Fibroblast of the conjunctiva (primary cell): ENCODE results near the gene CHN2.

ENCODE experiments used
- DNase-seq: peaks from one replicate; pipeline ENCODE4 v3.0.0-alpha.2; 2010; ENCODE audit warnings: low read depth

The CHN2 gene

GRCh38 chr7:29335188-29336083 lies 140.9 kb downstream of the CHN2 start:
- no peak for DNase-seq

DNA sequence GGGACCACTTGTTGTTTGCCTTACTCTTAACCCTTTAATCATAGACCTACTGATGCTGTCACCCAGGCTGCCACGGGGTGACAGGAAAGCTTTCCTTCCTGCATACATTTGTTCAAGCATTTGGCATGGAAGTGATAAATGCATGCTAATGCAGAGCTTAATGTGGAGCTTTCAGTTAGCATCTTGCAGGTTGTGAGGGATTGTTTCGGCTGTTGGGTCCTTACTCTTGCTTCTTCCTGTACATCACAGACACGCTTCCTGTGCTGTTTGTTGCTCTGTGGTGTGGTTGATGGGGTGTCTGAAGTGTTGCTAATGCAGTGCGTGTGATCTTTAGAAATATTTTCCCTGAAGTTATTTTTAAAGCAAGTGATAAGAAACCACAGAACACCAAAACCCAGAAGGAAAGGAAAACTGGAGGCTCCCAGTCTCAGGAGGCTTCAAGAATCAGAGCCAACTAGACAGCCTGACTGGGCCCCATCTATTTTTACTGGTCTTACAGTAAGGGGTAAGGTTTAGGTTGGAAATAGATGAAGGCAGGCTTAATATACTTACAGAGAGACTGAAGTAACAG lies 143.1 kb downstream of the CHN2 start:
- no peak for DNase-seq

DNA sequence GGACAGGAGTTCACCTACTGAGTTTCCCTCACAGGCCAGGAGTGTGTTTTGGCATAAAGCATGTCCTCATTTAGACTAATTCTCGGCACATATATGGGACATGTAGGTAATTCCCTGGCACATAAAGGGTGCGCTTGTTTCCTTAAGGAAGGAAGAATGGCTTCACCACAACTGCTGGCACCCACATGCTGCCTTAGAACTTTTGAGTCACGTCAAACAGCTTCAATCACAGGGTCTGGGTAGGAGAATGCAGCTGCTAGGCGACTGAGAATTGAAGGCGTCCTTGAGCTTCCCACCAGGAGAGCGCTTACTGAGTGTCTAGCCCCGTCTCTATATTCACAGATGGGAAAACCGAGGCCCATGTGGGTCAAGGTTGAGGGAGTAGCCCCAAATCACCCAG lies 146.1 kb downstream of the CHN2 start:
- DNase-seq = no peak

- DNase-seq = no peak
Measured at GRCh38 chr7:29341156-29341555, 146.6 kb downstream of the CHN2 start.

DNA sequence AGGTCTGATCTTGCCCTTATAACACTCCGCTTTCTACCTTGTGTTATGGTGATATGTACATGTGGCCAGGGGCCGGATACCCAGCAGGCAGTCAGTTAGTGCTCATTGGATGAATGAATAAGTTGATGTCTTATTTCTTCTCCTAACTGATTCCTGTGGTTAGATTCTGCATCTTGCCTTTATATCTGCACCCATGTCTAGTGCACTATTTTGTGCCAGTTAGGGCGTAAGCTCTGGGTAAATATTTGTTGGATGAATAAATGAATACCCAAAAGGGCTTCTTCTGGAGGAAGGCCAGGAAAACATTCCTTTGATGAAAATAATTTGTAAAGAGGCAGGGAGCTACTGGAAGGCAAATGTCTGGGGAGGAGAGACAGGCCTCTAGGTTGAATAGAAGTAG lies 148.2 kb downstream of the CHN2 start:
- DNase-seq = no peak

DNA sequence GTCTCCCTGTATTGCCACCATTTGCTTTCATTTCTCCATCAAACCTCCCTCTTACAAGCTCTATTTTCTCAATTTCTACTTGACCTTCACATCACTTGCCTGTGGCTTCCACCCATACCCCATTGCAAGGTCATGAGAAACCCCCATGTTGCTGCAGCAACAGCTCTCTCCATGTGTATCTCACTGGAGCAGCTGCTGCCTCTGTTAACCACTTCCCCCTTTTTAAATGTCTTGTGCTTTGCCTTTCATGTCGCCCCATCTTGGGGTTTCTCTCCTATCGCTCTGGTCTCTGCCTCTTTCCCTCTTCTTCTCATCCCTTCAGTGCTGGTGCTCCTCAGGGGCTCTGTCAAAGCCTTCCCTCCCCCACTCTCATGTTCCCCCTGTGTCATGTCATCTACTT lies 148.8 kb downstream of the CHN2 start:
- DNase-seq = no peak

DNA sequence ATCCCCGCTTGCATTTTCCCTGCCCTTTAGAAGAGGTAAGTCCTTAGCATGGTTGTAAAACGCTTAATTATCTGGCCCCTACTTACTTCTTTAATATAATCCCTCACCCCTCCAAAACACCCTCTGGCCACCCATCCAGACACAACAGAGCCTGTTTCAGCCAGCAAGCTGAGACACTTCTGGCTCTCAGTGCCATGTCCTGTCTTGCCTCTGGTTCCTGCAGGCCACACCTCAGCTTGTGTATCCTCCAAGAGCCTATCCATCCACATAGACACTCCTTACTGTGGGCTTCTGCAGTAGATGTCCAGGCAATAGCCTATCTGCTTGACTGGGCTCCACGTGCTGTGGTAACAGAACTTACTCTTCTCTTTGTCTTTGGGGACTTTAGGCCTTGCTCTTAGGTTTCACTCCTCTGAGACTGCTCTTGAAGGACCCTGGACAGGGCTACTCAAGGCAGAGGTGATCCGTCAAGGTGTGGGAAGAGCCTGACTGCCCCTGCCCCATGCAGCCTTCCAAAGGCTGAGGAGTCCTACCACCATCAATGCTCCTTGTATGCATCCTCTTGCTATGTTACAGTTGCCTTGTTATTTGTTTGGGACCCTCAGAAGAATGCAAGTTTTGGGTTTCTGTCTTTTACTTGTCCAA lies 149.9 kb downstream of the CHN2 start:
- DNase-seq = no peak

DNA sequence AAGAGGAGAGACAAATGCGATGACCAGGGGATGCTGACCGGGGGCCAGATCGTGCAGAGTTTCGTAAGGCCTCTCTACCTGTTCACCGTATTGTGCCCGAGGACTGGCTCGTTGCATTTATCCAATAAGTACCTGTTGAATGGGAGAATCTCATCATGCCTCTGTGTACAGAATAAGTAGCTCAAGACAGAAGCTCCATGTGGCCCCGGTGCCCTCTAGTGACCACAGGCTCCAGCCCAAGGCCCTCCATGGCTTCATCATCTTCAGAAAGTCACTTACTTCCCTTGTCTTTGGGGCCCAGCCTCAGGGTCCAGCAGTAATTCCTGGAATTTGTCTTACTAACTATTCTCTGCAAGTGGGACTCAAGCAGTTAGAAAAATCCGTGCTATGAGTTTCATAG lies 151.0 kb downstream of the CHN2 start:
- no peak for DNase-seq

DNA sequence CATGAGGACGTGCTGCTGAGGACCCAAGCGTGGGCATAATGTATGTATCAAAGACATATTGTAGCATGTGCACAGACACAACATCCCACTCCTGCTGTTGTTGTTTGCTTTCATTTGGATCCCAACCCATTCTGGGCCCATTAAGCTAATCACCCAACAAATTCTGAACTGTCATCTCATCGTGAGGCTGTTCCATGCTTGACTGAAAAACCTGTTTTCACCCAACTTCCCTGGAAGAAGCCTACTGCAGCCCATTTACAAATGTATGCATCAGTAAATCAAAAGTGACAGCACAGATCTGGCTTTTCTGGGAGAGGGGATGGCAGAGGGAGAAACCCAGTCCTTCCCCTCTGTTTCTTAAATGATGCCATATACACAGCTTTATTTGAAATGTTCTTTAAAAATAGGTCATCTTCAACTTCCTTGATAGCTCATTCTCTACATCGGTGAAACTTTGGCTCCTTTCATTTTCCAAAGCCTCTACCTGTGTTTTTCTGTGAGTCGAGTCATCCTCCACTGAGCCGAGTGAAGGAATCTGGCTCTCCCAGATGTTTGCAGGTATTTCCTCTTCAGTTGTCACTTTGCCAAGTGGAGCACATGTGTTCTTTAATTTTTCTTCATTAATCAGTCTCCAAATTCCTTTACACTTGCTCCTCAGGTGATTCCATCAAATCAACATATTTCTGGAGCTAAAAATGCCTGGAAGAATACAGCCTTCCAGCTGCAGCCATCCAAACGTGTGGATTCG lies 151.8 kb downstream of the CHN2 start:
- DNase-seq = no peak

- no peak for DNase-seq
Measured at GRCh38 chr7:29349362-29349761, 154.8 kb downstream of the CHN2 start.

GRCh38 chr7:29350351-29350750 lies 155.8 kb downstream of the CHN2 start:
- no peak for DNase-seq

DNA sequence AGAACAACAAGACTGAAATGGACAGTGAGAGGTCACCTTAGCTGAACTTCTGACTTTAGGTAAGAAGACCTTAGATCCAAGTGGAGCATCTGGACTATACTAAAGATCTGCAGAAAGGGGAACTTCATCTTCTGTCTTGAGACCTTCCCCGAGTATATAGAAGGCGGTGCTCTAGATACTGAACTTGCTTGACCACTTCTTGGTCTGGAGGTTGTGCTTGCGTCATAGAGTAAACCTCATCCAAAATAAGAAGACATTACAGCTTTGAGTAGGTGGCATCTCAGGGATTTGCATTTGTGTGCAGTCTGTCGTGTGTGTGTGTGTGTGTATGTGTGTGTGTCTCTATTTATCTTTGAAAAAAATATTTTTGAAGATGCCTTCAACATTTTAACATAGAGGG lies 157.5 kb downstream of the CHN2 start:
- no peak for DNase-seq

GRCh38 chr7:29353810-29354209 lies 159.2 kb downstream of the CHN2 start:
- no peak for DNase-seq

DNA sequence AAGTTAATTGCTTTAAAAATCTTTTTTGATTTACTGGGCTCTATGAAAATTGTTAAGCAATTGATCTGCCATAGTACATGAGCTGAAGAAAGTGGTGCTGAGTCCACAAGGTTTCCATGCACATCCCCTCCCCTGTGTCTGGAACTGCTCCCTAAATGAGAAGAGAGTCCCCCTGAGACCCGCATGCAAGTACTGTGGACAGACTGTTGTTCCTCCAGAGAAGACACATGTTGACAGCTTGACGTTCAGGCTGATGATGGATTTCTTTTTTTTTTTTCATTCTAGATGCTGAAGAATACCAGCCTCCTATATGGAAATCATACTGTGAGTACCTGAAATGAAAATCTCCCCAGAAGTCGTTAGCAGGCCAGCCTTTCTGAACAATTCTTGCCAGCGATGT lies 159.8 kb downstream of the CHN2 start:
- no peak for DNase-seq

GRCh38 chr7:29355388-29355787 lies 160.8 kb downstream of the CHN2 start:
- no peak for DNase-seq

DNA sequence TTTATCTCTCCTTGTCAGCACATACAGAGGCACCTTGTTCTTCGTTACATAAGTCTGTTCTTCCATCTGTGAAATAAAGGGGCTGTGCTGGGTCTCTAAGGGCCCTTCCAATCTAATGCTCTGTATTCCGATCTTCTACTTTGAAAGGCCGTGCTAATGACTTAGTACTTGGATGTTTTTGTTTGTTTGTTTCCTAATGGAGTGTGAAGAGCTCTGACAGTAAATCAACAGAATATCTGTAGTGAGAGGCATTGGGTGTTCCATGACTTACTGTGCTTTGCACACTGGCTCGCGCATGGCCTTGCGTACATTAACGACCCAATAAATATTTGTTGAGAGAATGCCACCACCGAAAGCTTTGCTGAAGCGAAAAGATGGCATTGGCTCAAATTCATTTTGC lies 162.1 kb downstream of the CHN2 start:
- no peak for DNase-seq

DNA sequence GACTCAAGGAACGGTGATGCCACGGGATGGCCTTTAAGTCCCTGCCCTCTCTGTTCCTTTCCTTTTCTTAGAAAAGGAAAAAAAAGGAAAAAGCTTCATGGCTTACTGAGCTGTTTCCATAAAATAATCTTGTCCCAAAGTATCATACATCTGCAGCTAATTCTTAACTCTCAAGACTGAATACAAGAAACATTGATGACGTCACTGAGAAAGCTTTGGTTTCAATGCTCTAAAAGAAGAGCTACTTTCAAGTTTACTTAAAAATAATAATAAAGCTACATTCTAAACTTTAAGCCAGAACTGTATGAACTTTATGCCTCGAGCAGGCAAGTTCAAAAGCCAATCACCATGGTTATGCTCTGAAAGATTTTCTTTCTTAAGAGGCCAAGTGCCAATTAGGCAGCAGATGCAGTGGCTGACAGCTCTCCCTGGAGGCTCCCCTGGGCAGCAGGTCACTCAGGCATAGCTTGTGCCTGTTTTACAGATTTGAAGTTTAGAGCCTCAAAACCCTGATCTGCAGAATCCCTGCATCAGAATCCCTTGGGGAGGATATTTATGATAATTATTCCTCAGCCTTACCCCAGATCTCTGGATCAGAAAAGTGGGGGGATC lies 165.0 kb downstream of the CHN2 start:
- DNase-seq = no peak

DNA sequence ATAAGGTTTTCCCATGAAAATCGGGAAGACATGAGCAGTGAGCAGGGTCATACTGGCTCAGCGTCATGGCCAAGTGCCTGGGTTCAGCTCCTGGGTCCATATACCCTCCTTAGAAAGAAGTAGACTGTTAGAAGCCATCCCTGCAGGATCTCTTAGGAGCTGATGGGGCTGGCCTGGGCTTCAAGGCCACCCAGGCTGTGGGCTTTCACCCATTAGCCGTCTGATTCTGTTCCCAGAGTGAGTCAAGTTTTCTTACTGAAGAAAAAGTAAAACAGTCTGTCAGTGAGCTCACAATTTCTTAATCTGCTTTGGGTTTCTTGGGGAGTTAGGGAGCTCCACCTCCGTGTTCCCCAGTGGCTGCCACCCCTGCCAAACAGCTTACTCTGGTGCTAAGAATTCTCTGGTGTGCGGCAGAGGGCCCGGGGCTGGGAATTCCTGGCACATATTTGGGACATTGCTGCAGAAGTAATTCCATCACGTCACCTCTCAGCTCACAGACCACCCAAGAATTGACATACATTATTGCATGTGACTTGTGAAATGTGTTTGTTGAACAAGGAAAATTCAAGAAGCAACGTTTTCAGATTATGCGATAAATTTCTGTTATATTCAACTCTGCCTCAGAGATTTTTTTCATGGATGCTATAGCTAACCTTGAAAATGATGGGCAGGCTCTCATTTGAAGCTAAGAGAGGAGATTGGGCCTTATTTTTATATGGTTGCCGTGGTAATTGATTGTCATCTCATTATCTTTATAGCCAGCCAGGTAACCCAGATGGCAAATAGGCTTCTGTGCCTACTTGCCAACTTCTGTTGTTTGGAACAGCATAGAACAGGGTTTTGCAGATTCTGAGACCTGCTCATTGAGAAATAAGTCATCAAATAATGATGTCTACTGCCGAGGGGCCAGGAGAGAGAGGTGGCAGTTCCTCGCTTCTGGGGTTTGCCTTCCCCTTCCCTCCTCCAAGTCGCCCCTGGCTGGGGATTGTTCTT lies 166.4 kb downstream of the CHN2 start:
- no peak for DNase-seq

DNA sequence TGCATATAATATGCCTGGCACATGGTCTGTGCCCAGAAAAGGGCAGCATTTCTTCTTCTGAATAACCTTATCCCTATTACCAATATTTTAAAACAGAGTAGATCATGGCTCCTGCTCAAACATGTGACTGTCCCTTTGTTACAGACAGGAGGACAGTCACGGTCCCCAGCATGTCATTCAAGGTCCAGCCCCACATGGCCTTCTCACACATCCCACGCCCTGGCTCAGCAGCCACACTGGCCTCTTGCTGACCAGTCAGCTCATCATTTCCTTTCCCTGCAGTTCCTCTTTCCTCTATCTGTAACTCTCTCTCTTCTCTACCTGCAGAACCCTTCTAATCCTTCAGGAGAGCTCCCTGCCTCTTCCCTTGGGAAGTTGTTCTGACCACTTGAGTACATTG lies 167.8 kb downstream of the CHN2 start:
- no peak for DNase-seq

- no peak for DNase-seq
Measured at GRCh38 chr7:29363636-29364425, 169.3 kb downstream of the CHN2 start.
